Uterus (tissue), 2 donors: ENCODE results near the gene TTC3.

Source experiments
- CTCF ChIP-seq, 4 experiments: fragments of 200-600 bp in 2 of 4; fragments of 450-650 bp in 2 of 4; sonication (generic) in 2 of 4; IDR thresholded peaks; one replicate each; pipeline ENCODE4 v1.5.1; 2016 to 2019; ENCODE audit warnings: antibody characterized with exemption in 4 of 4, mild to moderate bottlenecking in 2 of 4, moderate library complexity in 1 of 4
- POLR2A ChIP-seq, 2 donors: fragments of 450-650 bp; IDR thresholded peaks; one replicate each; pipeline ENCODE4 v1.6.1; 2016; ENCODE audit warnings: antibody characterized with exemption in 2 of 2, mild to moderate bottlenecking in 1 of 2, moderate library complexity in 1 of 2

- TF ChIP-seq CTCF (IDR thresholded peaks at IDR 0.05) (no peak), POLR2A (IDR thresholded peaks at IDR 0.05) (no peak)
These were observed 86.9 kb downstream of the TTC3 start for GRCh38 chr21:37159949-37160348.
